HuH-7 (cell line): ENCODE results near the gene CC2D1B.
A peak's percentile ranks its signal among the peaks of the same experiment; 100 is the strongest.

ENCODE experiments used
- DNase-seq: peaks from one replicate; pipeline ENCODE4 v3.0.0; 2011; ENCODE audit warnings: low spot score

CC2D1B gene

DNA sequence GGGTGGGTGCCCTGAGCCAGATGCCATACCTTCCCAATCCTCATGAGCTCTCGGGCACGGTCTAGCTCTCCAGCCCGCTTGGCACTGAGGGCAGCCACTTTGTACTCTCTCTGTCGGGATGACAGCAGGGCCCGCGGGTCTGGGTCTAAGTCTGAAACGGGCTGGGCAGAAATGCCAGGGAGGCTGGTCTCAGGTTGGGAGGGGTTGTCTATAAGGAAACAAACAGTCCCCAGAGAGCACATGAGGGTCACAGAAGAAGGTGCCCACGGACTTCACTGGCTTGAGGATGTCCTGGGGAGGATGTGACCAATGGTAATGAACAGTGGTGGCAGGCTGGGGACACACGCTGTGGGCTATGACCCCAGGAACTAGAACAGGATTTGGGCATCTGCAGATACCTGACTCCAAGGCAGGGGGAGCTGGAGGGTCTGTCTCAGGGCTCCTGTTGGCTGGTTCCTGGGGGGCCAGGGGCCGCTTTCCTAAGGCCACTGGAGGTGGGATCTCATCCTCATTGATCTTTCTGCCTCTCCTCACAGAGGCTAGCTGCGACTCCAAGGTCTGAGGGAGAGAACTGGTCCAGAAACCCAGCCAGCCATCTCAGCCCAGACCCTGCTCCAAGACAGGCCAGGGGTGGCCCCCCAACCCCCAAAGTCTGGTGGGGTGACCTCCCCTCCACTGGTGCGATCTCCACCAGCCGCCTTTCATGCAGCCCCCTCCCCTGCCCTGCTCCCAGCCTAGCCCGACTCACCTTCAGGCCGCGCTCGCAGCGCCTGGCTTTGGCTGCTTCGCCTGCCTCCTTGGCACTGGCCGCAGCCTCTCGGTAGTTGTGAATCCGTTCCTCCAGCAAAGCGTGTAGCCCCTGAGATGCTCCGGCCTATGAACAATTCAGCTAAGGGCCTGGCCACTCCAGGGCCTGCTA is 6.1 kb downstream of the CC2D1B start:
- DNase-seq, result no peak

DNA sequence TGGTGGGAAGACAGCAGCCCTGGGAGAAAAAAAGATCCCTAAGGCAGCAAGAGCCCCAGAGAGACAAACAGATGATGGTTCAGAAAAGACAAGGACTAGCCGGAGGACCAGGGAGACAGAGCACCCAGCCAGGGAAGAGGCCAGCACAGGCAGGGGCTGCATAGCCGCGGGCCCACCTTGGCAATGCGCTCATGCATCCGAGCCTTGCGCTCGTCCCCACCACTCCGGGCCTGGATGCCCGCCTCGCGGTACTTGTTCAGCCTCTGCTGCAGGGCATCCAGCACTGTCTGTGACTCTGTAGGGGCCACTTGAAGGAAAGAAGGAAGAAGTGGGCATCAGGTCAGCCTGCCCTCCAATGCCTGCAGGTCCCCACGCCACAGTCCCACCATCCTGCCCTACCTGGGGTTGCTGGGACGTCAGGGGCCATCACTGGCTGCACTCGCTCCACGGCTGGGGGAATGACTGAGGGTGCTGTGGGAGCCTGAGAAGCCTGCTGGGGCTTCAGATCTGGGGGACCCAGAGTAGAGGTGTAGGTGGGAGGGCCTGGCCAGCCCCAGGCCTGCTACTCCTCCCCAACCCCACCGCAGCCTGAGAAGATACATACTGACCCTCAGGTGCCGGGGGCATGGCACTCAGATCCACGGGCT is 7.0 kb downstream of the CC2D1B start:
- no peak for DNase-seq

DNA sequence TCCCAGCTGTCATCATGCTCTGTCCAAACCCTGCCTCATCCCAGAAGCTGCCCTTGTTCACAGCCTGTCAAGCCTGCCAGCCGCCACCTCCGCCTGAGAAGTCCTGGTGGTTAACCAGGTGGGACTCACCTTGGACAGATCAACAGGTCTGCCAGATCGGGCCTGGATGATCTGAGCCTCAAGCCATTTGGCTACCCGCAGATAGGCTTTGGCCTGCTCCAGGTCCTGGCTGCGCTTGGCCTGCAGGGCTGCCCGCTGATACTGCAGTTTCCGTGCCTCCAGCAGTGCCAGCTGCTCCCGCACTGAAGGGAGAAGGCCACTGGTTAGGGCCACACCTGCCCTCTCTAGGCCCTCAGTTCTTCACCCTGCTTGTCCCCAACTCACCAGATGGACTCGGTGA is 8.6 kb downstream of the CC2D1B start:
- no peak for DNase-seq

DNA sequence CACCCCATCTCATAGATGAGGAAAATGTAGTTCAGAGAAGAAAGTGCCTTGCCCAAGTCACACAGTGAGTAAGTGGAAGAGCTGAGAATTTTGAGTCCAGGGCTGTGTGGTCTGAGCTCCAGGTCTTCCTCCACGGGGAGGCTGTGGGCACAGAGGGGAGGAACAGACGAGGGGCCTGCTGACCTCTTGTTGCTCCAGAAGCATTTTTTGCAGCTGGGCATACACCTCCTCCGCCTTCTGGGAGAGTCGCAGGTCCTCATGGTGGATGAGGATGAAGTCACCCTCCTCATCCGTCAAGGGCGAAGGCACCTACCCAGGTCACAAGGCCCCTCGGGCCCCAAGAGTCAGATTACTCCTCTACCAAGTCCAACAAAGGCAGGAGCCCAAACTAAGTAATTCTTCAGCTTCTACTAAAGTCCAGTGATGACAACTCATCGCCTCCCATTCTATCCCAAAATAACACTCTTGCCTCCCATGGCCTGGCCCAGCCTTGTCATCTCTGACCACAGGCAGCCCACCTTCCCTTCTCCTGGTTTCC is 9.1 kb downstream of the CC2D1B start:
- no peak for DNase-seq

DNA sequence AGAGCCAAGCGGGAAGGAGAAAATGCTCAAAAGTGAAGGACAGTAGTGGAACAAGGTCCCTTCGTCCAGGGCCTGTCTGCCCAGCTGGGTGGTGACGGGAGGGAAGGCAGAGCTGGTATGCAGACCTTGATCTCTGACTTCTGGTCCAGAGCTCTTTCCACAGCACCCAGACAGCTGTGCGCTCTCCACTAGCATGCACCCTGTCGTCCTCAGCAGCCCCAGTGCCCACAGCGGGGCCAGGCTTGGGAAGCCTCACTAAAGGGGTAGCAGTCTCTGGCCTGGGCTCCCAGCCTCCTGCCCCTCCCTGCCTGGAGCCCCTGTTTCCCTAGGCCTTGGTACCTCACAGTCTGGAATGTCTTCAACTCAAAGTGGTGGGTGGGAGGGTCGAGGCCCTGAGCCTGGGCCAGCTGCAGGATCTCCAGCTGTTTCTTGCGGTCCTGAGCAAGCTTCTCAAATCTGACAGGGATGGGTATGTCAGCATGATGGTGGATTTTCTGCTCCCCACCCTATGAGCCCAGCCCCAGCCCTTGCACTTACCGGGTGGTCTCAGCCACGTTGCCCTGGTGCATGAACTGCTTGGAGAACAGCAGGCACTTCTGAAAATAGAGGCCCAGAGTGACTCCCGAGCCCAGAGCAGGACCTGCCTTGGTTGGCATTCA is 10.0 kb downstream of the CC2D1B start:
- DNase-seq, result no peak

DNA sequence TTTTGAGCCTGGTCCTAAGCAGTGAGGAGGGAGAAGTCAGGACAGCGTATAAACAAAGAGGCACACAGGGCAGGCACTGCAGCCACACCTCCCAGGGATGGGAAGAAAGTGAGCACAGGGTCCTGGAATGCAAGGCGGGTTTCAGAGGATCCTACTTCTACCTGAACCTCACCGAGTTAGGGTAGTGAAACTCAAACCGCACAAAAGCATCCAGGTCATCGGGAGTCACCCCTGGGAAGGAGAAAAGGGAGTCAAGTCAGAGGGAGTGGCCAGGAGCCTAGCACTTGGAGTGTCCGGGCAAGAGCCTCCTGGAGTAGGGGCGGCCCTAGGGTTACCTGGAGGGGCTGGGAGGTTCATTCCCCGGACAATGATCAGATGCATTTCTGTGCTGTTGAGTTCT is 10.6 kb downstream of the CC2D1B start:
- DNase-seq, result no peak

DNA sequence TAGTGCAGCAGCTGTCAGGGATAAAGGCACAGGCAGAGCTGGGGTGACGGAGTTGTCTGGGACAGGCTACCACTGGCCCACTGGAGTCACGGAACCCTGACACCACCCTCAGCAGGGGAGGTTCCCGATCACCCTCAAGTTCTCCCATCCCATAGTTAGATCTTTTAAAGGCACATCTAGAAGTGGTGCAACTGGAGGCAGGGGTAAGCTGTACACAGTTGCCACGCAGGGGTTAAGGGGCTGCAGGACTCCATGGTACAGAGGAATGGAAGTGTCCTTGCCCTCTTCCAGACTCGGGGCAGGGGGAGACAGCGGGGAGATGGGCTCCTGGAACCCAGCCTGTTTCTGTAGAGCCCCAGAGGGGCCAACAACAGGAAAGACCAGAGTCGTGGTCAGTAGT is 13.3 kb downstream of the CC2D1B start:
- no peak for DNase-seq

DNA sequence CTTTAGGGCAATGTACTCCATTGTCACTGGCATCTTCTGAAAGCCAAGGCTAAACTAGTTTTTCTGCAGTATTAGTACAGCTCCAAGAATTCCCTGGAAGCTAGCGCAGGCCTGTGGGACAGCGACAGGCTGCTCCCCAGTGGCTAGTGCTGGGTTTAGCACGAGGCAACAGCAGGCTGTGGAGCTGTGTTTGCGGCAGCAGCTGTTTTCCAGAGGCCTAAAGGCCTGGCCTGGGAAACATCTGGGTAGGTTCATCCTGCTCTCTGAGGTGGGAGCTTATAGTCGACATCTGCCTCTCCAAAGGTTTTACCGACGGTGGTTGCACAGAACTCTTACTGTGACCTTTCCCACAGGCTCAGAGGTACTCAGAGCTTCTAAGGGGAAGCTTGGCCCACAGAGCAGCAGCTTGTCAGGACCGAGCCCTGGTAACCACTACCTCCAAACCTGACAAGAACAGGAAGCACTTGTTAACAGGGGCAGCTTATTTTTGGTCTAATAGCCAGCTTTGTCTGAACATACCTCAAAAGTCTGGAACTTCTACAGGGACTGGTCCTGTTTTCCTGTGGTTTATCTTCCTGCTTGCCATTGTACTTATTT is 17.2 kb downstream of the CC2D1B start:
- peak; percentile 43 for DNase-seq

DNA sequence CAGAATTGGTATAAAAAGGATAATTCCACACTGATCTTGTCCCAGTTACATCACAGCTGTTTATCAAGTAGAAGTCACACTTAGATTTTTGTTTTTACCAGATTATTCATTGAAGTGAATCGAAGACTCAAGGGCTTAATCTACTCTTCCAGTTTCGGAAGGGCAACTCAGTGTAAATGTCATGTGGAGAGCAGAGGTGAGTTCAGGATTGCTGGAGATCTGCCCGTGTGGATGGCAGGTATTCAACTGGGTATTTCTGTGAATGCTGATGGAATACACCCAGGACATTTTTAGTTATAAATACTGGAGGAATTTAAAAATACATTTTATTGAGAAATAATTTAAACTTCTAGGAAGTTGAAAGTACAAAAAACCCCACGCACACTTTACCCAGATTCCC is 19.4 kb downstream of the CC2D1B start:
- DNase-seq, result no peak

DNA sequence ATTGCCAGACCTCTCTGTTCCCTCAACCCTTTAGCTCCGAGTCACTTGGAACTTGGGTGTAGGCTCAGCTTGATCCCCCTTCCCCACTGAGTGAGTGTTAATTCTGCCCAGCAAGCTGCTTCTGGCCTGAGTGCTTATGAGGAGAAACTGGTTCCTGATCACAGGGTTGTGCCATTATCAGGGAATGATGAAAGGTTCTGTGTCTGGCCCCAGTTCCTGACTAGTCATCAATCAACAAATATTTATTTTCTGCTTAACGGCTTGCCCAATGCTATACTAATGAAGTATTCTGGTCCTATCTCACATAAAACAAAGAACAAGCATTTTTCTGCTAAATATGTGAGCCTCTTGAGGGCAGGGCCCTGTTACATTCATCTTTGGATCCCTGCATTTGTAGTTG is 20.8 kb downstream of the CC2D1B start:
- DNase-seq, result no peak

DNA sequence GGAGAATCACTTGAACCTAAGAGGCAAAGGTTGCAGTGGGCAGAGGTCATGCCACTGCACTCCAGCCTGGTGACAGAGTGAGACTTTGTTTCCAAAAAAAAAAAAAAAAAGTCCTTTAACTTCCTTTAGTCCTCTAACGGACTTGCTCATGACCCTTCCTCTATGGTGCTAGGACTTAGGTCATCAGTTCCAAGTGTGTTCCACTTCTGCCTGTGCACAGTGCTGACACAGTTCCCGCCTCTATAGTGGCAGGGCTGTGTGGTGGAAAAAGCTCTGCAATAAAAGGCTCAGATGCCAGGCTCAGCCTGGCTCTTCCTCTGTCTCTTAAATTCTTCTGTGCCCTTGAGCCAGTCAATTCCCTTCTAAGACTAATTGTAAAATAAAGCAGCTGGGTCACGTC is 22.0 kb downstream of the CC2D1B start:
- DNase-seq, result no peak

DNA sequence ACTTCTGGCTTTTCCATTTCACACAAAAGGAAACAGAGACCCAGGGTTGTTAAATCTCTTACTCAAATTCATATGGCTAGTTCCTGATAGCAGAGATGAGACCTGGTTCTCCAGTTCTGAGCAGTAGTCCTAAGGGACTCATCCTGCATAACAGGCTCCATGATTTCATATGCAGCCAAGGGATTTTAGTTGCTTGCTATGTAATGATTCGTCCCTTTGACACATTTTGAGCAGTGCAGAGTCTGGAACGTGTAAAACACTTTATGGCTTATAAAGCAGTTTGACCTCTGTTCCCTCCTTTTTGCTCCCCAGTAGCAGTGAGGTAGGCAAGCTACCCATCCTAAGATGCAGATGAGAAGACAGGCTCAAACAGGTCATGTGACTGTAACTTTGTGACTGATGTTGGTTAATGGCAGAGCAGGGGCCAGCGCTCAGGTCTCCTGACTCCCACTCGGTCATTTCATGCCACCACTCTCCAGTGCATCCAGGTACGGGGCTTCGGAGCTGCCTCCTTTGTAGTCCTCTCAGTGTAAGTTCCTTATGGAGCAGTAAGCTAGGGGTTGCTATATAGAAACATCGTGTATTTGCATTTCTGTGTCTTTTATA is 24.2 kb downstream of the CC2D1B start:
- no peak for DNase-seq

DNA sequence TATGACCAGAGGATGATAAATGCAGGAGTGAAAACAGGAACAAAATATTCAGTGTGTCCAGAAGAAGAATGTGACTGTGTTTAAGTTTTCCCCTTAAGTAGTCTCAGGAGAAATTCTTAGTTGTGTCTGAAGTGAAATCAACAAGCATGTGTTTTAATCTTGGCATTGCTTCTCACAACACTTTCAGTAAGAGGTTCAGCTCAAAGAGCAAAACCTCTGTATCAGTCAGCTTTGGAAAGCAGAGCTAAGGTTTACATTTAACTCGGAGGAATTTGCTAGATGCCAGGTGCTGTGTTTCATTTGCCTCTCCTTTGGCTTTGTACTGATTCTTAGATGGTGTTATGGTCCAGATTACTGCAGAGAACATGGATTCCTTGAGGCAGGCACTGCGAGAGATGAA is 28.6 kb downstream of the CC2D1B start:
- DNase-seq, result no peak

DNA sequence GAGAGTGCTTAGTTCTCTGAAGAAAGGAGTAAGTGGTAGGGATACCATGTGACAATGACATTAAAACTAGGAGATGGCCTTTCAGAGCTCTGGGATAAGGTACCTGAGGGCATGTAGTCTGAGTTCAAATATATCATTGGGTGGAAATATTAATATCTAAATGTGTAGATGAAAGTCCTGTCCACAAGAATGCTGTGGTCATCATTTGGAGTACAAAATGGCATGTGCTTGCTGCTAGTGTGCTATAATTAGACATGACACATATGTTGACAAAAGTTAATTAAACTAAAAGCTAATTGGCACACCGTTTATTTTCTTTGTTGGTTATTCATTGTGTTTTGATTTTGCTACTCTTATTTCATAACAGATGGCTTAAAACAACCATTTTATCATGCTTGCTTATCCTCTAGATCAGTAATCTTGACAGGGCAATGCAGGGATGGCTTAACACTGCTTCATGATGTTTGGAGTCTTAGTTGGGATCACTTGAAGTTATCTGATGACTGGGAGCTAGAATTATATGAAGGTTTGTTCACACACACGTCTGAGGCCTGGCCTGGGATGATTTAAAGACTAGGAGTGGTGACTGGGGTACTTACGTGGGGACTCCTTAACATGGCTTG is 31.0 kb downstream of the CC2D1B start:
- no peak for DNase-seq

DNA sequence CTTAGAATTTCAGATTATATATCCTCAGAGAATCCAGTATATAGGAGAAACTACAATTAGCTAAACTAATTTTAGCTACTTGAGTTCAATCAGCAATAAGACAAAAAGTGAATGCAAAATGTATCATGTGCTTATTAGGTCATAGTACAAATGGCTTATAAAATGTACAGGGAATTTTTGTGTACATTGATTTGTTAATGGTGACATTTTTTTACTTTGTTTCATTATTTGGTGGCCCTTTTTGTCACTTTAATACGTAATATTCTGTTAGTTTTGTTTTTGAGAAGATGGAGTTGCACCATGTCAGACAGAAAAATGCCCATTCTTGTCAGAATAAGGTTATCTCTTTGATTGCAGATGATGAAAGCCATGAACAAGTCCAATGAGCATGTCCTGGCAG is 33.6 kb downstream of the CC2D1B start:
- DNase-seq, result no peak

DNA sequence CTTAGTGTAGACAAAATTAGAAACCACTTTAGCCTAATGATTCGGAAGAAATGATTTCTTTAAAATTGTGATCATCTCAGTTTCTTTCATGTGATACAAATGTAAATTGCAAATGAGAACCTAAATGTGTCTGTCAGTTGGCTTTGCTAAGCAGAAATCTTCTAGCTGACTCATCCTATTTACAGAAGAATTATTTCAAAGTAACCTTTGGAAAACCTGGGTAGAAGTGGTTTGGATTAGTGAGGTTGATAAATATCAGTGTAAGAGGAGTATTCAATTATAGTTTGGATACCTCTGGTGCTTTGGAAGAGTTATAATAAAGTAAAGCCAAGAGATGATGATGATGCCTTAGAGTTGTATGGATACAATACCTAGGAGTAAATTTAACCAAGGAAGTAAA is 37.4 kb downstream of the CC2D1B start:
- DNase-seq, result no peak

DNA sequence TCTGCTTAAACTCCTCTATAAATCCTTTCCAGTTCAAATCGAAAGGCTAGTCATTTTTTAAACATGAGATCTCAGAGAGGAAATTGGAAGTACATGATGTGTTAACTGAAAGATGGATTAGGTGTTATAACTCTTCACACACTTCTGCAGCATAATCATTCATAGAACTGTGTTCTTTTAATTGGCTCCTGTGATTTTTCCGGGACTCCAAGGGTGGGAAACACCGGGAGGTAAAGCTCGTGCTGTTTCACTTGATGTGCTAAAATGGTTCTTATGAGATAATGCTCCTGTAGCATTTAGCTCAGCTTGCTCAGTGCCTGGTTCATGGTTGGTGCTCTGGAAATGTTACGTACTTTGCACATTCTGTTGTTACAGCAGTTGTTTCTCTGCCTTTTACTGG is 40.2 kb downstream of the CC2D1B start:
- DNase-seq, result no peak

DNA sequence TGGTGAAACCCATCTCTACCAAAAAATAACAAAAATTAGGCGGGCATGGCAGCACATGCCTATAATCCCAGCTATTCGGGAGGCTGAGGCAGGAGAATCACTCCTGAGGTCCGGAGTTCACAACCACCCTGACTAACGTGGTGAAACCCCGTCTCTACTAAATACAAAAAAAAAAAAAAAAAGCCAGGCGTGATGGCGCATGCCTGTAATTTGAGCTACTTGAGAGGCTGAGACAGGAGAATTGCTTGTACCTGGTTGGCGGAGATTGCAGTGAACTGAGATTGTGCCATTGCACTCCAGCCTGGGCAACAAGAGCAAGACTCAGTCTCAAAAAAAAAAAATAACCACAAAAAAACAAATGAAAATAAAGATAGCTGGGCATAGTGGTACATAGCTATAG is 42.3 kb downstream of the CC2D1B start:
- DNase-seq, result no peak

DNA sequence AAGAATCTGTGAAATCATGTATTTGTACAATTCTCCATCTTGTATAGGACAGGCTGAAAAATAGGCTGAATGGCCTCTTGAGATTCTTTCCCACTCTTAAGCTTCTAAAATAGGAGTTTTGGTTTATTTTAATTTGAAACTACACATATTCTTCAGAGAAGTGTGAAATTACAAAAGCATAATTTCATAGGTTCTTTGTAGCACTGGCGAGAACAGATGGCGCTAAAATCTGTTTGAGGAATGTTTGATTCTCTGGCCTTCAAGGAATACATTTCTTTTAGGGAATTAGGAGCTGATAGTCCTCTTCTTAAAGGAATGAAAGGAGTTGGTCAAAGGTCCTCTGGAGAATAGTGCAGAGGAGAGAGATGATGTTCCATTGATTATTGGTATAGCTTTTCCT is 44.9 kb downstream of the CC2D1B start:
- DNase-seq, result no peak

DNA sequence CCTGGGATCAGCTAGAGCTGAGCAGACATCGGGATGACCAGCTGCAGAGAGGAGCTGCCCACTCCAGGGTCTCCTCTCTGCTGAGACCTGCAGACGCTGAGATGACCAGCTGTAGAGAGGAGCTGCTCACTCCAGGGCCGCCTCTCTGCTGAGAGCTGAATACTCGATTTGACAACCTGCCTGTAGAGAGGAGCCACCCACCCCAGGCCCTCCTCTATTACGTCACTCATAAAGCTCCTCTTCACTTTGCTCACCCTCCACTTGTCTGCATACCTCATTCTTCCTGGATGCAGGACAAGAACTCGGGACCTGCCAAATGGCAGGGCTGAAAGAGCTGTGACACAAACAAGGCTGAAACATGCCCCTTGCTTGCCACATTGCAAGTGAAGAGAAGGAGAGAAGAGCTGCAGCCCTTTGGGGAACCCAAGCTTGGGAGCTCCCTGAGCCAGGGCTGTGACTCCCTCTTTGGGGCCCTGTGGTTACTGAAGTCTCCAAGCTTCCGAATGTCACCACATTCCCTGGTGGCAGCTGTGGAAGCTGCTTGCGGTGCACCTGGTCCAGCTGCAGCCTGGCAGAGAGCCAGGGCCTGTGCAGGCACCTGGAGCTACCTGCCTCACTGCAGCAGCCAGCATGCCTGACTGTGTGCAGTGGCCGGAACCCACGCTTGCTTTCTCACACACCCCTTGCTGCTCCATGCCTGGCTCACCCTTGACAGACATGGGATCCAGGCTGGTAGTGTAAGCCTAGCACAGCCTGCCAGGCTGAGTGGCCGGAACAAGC is 59.6 kb downstream of the CC2D1B start:
- no peak for DNase-seq
